SK-N-SH treated with all-trans-retinoic acid at 6 μM for 48 hours (cell line): ENCODE results near the gene TSEN2.

Experiments
- ATAC-seq: fragments of 200-7000 bp; cut with Tn5 transposase; 3 replicates; pipeline ENCODE4 v1.9.1; 2020; ENCODE audit warnings: mild to moderate bottlenecking, moderate library complexity
- ARNTL ChIP-seq: fragments of 450-650 bp; formaldehyde crosslinking; IDR thresholded peaks from 2 replicates; pipeline ENCODE4 v1.5.0; 2020; ENCODE audit warnings: low read depth, mild to moderate bottlenecking, moderate library complexity, borderline replicate concordance
- BACH2 ChIP-seq: fragments of 250-450 bp; sonication (Bioruptor Pico); IDR thresholded peaks from 2 replicates; pipeline ENCODE4 v1.9.0; 2021; ENCODE audit warnings: mild to moderate bottlenecking, borderline replicate concordance
- CSDC2 ChIP-seq: fragments of 250-450 bp; sonication (Bioruptor Pico); IDR thresholded peaks from 2 replicates; pipeline ENCODE4 v1.5.0; 2020; ENCODE audit warnings: mild to moderate bottlenecking, moderate library complexity
- ESRRG ChIP-seq: fragments of 250-450 bp; sonication (Bioruptor Pico); IDR thresholded peaks from 2 replicates; pipeline ENCODE4 v1.6.1; 2021; ENCODE audit warnings: mild to moderate bottlenecking
- GLIS3 ChIP-seq: fragments of 250-450 bp; sonication (Bioruptor Pico); IDR thresholded peaks from 2 replicates; pipeline ENCODE4 v1.5.0; 2020; ENCODE audit warnings: mild to moderate bottlenecking, moderate library complexity
- ISL1 ChIP-seq: fragments of 250-450 bp; sonication (Bioruptor Pico); IDR thresholded peaks from 2 replicates; pipeline ENCODE4 v2.1.2; 2022; ENCODE audit warnings: mild to moderate bottlenecking, moderate library complexity
- OSR1 ChIP-seq: fragments of 250-450 bp; sonication (Bioruptor Pico); IDR thresholded peaks from 2 replicates; pipeline ENCODE4 v1.8.0; 2022; ENCODE audit warnings: moderate library complexity, mild to moderate bottlenecking, inconsistent platforms
- RARB ChIP-seq: fragments of 250-450 bp; sonication (Bioruptor Pico); IDR thresholded peaks from 2 replicates; pipeline ENCODE4 v1.8.0; 2021; ENCODE audit warnings: mild to moderate bottlenecking, moderate library complexity
- SNAI2 ChIP-seq: fragments of 250-450 bp; sonication (Bioruptor Pico); IDR thresholded peaks from 2 replicates; pipeline ENCODE4 v1.5.0; 2020; ENCODE audit warnings: mild to moderate bottlenecking, moderate library complexity
- TCF4 ChIP-seq: fragments of 250-450 bp; sonication (Bioruptor Pico); IDR thresholded peaks from 2 replicates; pipeline ENCODE4 v1.8.0; 2021; ENCODE audit warnings: mild to moderate bottlenecking, moderate library complexity, borderline replicate concordance
- TOX ChIP-seq: fragments of 250-450 bp; sonication (Bioruptor Pico); IDR thresholded peaks from 2 replicates; pipeline ENCODE4 v1.8.0; 2021; ENCODE audit warnings: mild to moderate bottlenecking, moderate library complexity, borderline replicate concordance
- ZC3H10 ChIP-seq: fragments of 250-450 bp; sonication (Bioruptor Pico); IDR thresholded peaks from 2 replicates; pipeline ENCODE4 v1.5.1; 2021; ENCODE audit warnings: mild to moderate bottlenecking, moderate library complexity
- ZFP3 ChIP-seq: fragments of 250-450 bp; sonication (Bioruptor Pico); IDR thresholded peaks from 2 replicates; pipeline ENCODE4 v1.5.0; 2020; ENCODE audit warnings: mild to moderate bottlenecking, moderate library complexity
- ZFP30 ChIP-seq: fragments of 450-650 bp; formaldehyde crosslinking; IDR thresholded peaks from 2 replicates; pipeline ENCODE4 v1.5.0; 2022; ENCODE audit warnings: mild to moderate bottlenecking, moderate library complexity
- ZNF565 ChIP-seq: fragments of 450-650 bp; formaldehyde crosslinking; conservative IDR thresholded peaks from 2 replicates; pipeline ENCODE4 v1.5.0; 2020; ENCODE audit warnings: low read depth, mild to moderate bottlenecking, moderate library complexity
- ZNF70 ChIP-seq: fragments of 450-650 bp; formaldehyde crosslinking; IDR thresholded peaks from 2 replicates; pipeline ENCODE4 v1.5.0; 2020; ENCODE audit warnings: mild to moderate bottlenecking, moderate library complexity
- ZNF8 ChIP-seq: fragments of 450-650 bp; formaldehyde crosslinking; IDR thresholded peaks from 2 replicates; pipeline ENCODE4 v1.5.0; 2020; ENCODE audit warnings: mild to moderate bottlenecking, moderate library complexity
- TF ChIP-seq, protein P1 (sequence below): fragments of 250-450 bp; sonication (Bioruptor Pico); IDR thresholded peaks from 2 replicates; pipeline ENCODE4 v1.8.0; 2020; ENCODE audit warnings: mild to moderate bottlenecking, moderate library complexity, borderline replicate concordance
- TF ChIP-seq, protein P2 (sequence below): fragments of 250-450 bp; sonication (Bioruptor Pico); IDR thresholded peaks from 2 replicates; pipeline ENCODE4 v1.5.1; 2021; ENCODE audit warnings: mild to moderate bottlenecking, moderate library complexity
- TF ChIP-seq, protein P3 (sequence below): fragments of 250-450 bp; sonication (Bioruptor Pico); IDR thresholded peaks from 2 replicates; pipeline ENCODE4 v1.5.1; 2020; ENCODE audit warnings: low read depth, mild to moderate bottlenecking, moderate library complexity
- TF ChIP-seq, protein P4 (sequence below): fragments of 250-450 bp; sonication (Bioruptor Pico); IDR thresholded peaks from 2 replicates; pipeline ENCODE4 v1.5.0; 2020; ENCODE audit warnings: mild to moderate bottlenecking, moderate library complexity

Gene TSEN2

DNA sequence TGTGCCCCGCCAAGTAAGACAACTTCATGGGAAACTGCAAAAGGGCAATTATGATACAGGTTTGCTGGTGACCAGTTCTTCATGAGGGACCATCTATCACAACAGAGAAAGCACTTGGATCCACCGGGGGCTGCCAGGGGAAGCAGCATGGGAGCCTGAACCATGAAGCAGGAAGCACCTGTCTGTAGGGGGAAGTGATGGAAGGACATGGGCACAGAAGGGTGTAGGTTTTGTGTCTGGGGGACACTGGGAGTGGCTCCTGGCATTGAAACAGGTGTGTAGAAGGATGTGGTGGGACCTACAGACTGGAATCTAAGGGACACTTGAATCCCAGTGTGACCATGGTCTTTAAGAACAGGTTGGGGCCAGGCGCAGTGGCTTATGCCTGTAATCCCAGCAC lies 95.2 kb downstream of the TSEN2 start:
- no peak for ATAC-seq

DNA sequence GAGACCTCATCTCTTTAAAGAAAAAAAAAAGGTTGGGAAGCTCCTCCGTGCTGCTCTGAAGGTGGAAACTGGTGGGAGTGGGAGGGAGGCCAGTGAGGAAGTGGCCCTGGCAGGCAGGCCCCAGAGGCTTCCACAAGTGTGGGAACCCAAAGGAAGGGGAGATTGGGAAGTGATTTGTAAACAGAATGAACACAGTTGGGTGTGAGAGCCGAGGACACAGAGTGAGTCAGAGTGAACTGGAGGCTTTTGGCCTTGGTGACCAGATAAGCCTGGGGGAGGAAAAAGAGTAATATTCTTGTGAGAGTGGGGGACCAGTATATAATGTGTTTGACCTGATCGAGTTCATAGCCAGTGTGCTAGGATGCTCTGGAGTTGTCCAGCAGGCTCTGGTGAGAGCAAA lies 95.6 kb downstream of the TSEN2 start:
- ATAC-seq: no peak
- TF ChIP-seq ZC3H10 (CRISPR knock-in tag) (no peak), GLIS3 (CRISPR knock-in tag) (no peak), TOX (CRISPR knock-in tag) (no peak), ISL1 (CRISPR knock-in tag) (no peak), OSR1 (CRISPR knock-in tag) (no peak), ARNTL (no peak), CSDC2 (CRISPR knock-in tag) (no peak), ZNF70 (CRISPR knock-in tag) (no peak), ZFP3 (CRISPR knock-in tag) (no peak), SNAI2 (CRISPR knock-in tag) (no peak), ZNF565 (CRISPR knock-in tag) (no peak), BACH2 (CRISPR knock-in tag) (no peak)
- TF ChIP-seq, protein P1, sequence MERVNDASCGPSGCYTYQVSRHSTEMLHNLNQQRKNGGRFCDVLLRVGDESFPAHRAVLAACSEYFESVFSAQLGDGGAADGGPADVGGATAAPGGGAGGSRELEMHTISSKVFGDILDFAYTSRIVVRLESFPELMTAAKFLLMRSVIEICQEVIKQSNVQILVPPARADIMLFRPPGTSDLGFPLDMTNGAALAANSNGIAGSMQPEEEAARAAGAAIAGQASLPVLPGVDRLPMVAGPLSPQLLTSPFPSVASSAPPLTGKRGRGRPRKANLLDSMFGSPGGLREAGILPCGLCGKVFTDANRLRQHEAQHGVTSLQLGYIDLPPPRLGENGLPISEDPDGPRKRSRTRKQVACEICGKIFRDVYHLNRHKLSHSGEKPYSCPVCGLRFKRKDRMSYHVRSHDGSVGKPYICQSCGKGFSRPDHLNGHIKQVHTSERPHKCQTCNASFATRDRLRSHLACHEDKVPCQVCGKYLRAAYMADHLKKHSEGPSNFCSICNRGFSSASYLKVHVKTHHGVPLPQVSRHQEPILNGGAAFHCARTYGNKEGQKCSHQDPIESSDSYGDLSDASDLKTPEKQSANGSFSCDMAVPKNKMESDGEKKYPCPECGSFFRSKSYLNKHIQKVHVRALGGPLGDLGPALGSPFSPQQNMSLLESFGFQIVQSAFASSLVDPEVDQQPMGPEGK (CRISPR knock-in tag): no peak
- TF ChIP-seq, protein P2, sequence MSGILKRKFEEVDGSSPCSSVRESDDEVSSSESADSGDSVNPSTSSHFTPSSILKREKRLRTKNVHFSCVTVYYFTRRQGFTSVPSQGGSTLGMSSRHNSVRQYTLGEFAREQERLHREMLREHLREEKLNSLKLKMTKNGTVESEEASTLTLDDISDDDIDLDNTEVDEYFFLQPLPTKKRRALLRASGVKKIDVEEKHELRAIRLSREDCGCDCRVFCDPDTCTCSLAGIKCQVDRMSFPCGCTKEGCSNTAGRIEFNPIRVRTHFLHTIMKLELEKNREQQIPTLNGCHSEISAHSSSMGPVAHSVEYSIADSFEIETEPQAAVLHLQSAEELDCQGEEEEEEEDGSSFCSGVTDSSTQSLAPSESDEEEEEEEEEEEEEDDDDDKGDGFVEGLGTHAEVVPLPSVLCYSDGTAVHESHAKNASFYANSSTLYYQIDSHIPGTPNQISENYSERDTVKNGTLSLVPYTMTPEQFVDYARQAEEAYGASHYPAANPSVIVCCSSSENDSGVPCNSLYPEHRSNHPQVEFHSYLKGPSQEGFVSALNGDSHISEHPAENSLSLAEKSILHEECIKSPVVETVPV: no peak
- TF ChIP-seq, protein P3, sequence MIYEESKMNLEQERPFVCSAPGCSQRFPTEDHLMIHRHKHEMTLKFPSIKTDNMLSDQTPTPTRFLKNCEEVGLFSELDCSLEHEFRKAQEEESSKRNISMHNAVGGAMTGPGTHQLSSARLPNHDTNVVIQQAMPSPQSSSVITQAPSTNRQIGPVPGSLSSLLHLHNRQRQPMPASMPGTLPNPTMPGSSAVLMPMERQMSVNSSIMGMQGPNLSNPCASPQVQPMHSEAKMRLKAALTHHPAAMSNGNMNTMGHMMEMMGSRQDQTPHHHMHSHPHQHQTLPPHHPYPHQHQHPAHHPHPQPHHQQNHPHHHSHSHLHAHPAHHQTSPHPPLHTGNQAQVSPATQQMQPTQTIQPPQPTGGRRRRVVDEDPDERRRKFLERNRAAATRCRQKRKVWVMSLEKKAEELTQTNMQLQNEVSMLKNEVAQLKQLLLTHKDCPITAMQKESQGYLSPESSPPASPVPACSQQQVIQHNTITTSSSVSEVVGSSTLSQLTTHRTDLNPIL: no peak

More for the DNA sequence above, 95.2 kb downstream of the TSEN2 start:
- TF ChIP-seq, protein P1 (CRISPR knock-in tag): no peak
- TF ChIP-seq ZNF70 (CRISPR knock-in tag): no peak
- no peak for TF ChIP-seq ISL1 (CRISPR knock-in tag)
- TF ChIP-seq, protein P4, sequence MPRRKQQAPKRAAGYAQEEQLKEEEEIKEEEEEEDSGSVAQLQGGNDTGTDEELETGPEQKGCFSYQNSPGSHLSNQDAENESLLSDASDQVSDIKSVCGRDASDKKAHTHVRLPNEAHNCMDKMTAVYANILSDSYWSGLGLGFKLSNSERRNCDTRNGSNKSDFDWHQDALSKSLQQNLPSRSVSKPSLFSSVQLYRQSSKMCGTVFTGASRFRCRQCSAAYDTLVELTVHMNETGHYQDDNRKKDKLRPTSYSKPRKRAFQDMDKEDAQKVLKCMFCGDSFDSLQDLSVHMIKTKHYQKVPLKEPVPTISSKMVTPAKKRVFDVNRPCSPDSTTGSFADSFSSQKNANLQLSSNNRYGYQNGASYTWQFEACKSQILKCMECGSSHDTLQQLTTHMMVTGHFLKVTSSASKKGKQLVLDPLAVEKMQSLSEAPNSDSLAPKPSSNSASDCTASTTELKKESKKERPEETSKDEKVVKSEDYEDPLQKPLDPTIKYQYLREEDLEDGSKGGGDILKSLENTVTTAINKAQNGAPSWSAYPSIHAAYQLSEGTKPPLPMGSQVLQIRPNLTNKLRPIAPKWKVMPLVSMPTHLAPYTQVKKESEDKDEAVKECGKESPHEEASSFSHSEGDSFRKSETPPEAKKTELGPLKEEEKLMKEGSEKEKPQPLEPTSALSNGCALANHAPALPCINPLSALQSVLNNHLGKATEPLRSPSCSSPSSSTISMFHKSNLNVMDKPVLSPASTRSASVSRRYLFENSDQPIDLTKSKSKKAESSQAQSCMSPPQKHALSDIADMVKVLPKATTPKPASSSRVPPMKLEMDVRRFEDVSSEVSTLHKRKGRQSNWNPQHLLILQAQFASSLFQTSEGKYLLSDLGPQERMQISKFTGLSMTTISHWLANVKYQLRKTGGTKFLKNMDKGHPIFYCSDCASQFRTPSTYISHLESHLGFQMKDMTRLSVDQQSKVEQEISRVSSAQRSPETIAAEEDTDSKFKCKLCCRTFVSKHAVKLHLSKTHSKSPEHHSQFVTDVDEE (CRISPR knock-in tag): no peak

DNA sequence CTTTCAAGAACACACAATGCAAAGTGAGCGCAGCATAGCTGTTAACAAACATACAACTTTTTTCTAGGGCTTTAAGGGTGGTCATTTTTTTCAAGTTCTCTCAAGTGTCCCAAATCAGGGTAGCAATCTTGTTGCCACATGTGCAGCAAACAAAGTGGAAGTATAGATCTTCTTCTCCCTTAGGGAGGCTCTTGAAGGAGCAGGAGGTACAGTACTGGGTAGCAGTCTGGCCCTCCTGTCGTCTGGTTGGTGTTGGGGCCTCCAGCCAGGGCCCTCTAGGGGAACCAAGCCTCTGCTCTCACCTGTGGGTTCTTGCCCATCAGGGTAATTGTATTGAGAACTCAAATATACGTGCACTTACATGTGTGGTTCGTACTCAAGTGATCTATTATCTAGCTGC lies 98.5 kb downstream of the TSEN2 start:
- ATAC-seq: no peak
- TF ChIP-seq ZC3H10 (CRISPR knock-in tag) (no peak), ZNF565 (CRISPR knock-in tag) (no peak), RARB (no peak), ZFP30 (no peak), ESRRG (CRISPR knock-in tag) (no peak), GLIS3 (CRISPR knock-in tag) (no peak), SNAI2 (CRISPR knock-in tag) (no peak), TOX (CRISPR knock-in tag) (no peak), TCF4 (CRISPR knock-in tag) (no peak), CSDC2 (CRISPR knock-in tag) (no peak), ZNF70 (CRISPR knock-in tag) (no peak), ZNF8 (no peak), OSR1 (CRISPR knock-in tag) (no peak)
- TF ChIP-seq, protein P3: no peak
- TF ChIP-seq, protein P2: no peak
- TF ChIP-seq, protein P1 (CRISPR knock-in tag): no peak
